Erythroblast (primary cell): ENCODE data around the gene PRR29.

Experiments
- GATA1 ChIP-seq: IDR thresholded peaks from 2 replicates; pipeline ENCODE4 v1.6.1; 2011; ENCODE audit warnings: low read depth, mild to moderate bottlenecking, control low read depth, low read length, moderate library complexity
- POLR2A ChIP-seq: IDR thresholded peaks from 2 replicates; pipeline ENCODE4 v1.6.1; 2011; ENCODE audit warnings: mild to moderate bottlenecking, low read length

DNA sequence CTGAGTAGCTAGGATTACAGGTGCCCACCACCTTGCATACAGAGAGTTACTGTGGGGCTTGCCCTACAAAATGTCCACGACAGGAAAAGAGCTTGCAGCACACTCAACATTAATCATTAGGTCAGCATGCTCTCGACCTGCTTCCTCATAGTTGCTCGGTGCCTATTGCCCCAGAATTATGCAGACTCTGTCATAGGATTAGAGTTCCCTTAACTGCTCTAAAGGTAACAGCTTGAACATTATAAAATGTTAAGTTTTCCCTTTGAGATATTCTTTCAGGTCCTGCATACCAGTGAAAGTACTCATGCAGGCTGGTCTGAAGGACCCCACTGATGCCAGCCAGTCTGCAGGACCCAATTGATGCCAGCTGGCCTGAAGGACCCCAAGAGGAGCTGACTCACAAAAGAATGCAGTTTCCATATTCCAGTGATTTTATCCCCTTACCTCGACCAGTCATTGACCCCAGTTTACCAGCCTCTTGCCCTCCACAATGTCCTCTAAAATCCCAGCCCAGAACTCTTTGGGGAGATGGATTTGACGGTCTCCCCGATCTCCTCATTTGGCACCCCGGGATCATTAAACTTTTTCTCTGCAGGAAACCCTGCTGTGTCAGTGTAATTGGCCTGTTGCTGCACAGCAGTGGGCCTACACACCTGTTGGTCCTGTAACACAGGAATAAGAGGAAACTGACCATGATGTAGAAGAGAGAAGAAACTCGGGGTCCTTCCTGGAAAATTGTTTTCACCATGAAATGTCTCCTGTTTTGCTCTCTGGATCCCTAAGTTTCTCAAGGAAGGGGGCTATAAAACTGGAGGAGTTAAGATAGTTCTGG, 11.6 kb downstream of the PRR29 start:
- no peak for TF ChIP-seq POLR2A
- no peak for TF ChIP-seq GATA1
